ENCODE measurements around the gene SLC4A1AP.

Gene SLC4A1AP

DNA sequence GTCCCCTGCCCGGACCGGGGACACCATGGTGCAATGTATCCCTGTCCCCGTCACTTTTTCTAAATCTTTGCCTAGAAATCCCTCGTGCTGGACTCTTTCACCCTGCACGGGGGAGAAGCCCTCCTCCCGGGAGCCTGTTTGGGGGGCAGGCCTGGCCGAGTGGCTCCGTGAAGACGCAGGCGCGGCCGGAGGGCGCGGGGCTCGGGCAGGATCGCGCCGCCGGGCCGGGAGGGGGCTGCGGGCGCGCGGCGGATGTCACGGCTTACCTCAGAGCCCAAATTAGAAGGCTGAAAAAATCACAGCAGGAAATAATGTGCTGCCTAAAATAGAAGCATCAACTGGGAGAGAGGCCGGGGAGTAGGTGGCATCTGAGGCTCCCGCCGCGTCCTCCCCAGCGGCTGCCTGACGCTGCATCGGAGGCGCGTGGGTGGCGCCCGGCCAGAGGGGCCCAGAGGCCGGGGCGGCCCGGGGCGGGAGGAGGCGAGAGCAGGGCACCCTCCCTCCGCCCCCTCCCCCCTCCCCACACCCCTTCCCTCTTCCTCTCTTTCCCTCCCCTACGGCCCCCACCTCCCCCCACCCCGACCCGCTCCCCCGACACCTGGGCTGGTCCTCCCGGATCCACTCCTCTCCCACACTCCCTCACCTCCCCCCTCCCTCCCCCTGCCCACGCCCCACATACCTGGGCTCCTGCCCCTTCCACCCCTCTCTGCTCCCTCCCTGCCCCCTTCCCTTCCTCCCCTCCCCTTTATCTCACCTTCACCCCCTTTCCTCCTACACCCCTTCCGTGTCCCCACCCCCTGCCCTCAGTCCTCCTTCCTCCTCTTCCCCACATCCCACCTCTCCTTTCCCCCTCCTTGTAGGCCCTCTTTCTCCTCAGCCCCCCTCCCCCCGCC is 51.9 kb downstream of the SLC4A1AP start:
- no peak overlapping the region for H3K27ac ChIP-seq (ENCODE audit: low read depth, low read length)
- H3K4me3 ChIP-seq (ENCODE audit: insufficient read depth, low read length, poor library complexity, severe bottlenecking) = no peak overlapping the region
- no peak overlapping the region for H2AFZ ChIP-seq (ENCODE audit: low read depth, low read length, severe bottlenecking)
- no peak overlapping the region for H3K9ac ChIP-seq (ENCODE audit: low read length)
- H3K79me2 ChIP-seq (ENCODE audit: insufficient read depth, low read length) = no peaks in the 10 kb centered on the region
- TF ChIP-seq, protein P1, sequence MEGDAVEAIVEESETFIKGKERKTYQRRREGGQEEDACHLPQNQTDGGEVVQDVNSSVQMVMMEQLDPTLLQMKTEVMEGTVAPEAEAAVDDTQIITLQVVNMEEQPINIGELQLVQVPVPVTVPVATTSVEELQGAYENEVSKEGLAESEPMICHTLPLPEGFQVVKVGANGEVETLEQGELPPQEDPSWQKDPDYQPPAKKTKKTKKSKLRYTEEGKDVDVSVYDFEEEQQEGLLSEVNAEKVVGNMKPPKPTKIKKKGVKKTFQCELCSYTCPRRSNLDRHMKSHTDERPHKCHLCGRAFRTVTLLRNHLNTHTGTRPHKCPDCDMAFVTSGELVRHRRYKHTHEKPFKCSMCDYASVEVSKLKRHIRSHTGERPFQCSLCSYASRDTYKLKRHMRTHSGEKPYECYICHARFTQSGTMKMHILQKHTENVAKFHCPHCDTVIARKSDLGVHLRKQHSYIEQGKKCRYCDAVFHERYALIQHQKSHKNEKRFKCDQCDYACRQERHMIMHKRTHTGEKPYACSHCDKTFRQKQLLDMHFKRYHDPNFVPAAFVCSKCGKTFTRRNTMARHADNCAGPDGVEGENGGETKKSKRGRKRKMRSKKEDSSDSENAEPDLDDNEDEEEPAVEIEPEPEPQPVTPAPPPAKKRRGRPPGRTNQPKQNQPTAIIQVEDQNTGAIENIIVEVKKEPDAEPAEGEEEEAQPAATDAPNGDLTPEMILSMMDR (IDR thresholded peaks at IDR 0.05; ENCODE audit: insufficient read depth, low read length, poor library complexity, severe bottlenecking) = no peak
- TF ChIP-seq EZH2phosphoT487 (conservative IDR thresholded peaks at IDR 0.05; ENCODE audit: low read length) = no peak
- H3K9me2 ChIP-seq (replicated peaks; ENCODE audit: insufficient read depth, low read length) = no peaks in the 10 kb centered on the region
- no peak overlapping the region for H3K4me2 ChIP-seq (ENCODE audit: low read depth, low read length, poor library complexity, severe bottlenecking)
- no peaks in the 10 kb centered on the region for H3F3A ChIP-seq (ENCODE audit: insufficient read depth)
- no peaks in the 10 kb centered on the region for H3K36me3 ChIP-seq (ENCODE audit: low read length)
- no peaks in the 10 kb centered on the region for H3K27me3 ChIP-seq (ENCODE audit: low read length)
- no peaks in the 10 kb centered on the region for H4K20me1 ChIP-seq (ENCODE audit: low read depth, low read length)
- no peaks in the 10 kb centered on the region for H3K9me3 ChIP-seq (ENCODE audit: insufficient read depth, low read length)

- Histone ChIP-seq H3K36me3 (ENCODE audit: low read length) (no peaks in the 10 kb centered on the region), H3K4me3 (ENCODE audit: insufficient read depth, low read length, poor library complexity, severe bottlenecking) (no peak overlapping the region), H2AFZ (ENCODE audit: low read depth, low read length, severe bottlenecking) (no peak overlapping the region), H4K20me1 (ENCODE audit: low read depth, low read length) (no peaks in the 10 kb centered on the region), H3K79me2 (ENCODE audit: insufficient read depth, low read length) (no peaks in the 10 kb centered on the region), H3K27ac (ENCODE audit: low read depth, low read length) (no peak overlapping the region), H3K9me3 (ENCODE audit: insufficient read depth, low read length) (no peaks in the 10 kb centered on the region), H3K9ac (ENCODE audit: low read length) (no peak overlapping the region), H3K4me2 (ENCODE audit: low read depth, low read length, poor library complexity, severe bottlenecking) (no peak overlapping the region), H3F3A (ENCODE audit: insufficient read depth) (no peaks in the 10 kb centered on the region), H3K9me2 (replicated peaks; ENCODE audit: insufficient read depth, low read length) (no peaks in the 10 kb centered on the region), H3K27me3 (ENCODE audit: low read length) (no peaks in the 10 kb centered on the region)
- no peak for TF ChIP-seq EZH2phosphoT487 (conservative IDR thresholded peaks at IDR 0.05; ENCODE audit: low read length)
- TF ChIP-seq, protein P1 (IDR thresholded peaks at IDR 0.05; ENCODE audit: insufficient read depth, low read length, poor library complexity, severe bottlenecking) = no peak
Measured at GRCh38 chr2:27716301-27717069, 52.8 kb downstream of the SLC4A1AP start.

DNA sequence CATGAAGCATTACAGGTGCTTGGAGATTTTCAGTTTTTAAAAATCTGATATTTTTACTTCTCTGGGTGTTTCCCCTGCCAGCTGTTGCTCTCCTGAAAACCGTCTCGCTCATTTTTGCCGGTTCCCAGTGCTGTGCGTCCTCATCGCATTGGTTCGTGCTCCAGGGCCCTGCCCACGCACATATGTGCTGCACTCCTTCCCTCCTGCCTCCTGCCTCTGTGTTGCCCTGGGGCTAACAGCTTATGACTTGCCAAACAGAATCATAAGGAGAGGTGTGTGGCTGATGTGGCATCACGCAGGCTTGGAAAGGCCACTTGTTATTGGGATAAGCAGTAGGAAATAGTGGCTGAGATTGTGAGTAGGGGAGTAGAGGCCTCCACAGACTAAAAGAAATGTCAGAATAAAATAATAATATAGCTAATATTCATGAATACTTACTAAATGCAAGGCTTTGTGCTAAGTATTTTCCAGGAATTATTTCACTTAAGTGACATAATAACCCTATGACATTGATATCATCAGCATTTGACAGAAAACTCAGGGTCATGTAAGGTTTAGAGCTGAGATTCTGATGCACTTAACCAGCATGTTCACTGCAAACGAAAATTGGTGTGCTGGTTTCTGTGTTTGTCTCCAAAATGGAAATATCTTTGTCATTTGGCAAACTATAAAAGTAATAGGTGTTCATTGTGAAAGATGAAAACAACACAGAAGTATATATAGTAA is 53.5 kb downstream of the SLC4A1AP start:
- no peak overlapping the region for H2AFZ ChIP-seq (ENCODE audit: low read depth, low read length, severe bottlenecking)
- no peaks in the 10 kb centered on the region for H3K36me3 ChIP-seq (ENCODE audit: low read length)
- H3K9ac ChIP-seq (ENCODE audit: low read length) = no peak overlapping the region
- H3K27ac ChIP-seq (ENCODE audit: low read depth, low read length) = no peak overlapping the region
- H3K27me3 ChIP-seq (ENCODE audit: low read length) = no peaks in the 10 kb centered on the region
- TF ChIP-seq, protein P1 (IDR thresholded peaks at IDR 0.05; ENCODE audit: insufficient read depth, low read length, poor library complexity, severe bottlenecking) = no peak
- TF ChIP-seq EZH2phosphoT487 (conservative IDR thresholded peaks at IDR 0.05; ENCODE audit: low read length) = no peak
- H3F3A ChIP-seq (ENCODE audit: insufficient read depth) = no peaks in the 10 kb centered on the region
- no peaks in the 10 kb centered on the region for H4K20me1 ChIP-seq (ENCODE audit: low read depth, low read length)
- no peak overlapping the region for H3K4me2 ChIP-seq (ENCODE audit: low read depth, low read length, poor library complexity, severe bottlenecking)
- no peak overlapping the region for H3K4me3 ChIP-seq (ENCODE audit: insufficient read depth, low read length, poor library complexity, severe bottlenecking)
- H3K9me3 ChIP-seq (ENCODE audit: insufficient read depth, low read length) = no peaks in the 10 kb centered on the region
- no peaks in the 10 kb centered on the region for H3K79me2 ChIP-seq (ENCODE audit: insufficient read depth, low read length)
- no peaks in the 10 kb centered on the region for H3K9me2 ChIP-seq (replicated peaks; ENCODE audit: insufficient read depth, low read length)
